HepG2 (cell line): Measurements from ENCODE around the gene ABCB4. TPM values are rescaled to one million over a fixed set of nuclear protein-coding genes. Genes with fewer than 3 reads are reported as not detected.

Source experiments
- FOXK1 ChIP-seq: sonication (generic); formaldehyde crosslinking; IDR thresholded peaks from 2 replicates; pipeline ENCODE4 v1.4.0; 2020; ENCODE audit warnings: low read depth, missing genetic modification reagents, borderline replicate concordance
- GZF1 ChIP-seq: sonication (generic); formaldehyde crosslinking; IDR thresholded peaks from 2 replicates; pipeline ENCODE4 v1.5.1; 2020; ENCODE audit warnings: mild to moderate bottlenecking, missing genetic modification reagents
- MLXIP ChIP-seq: sonication (generic); formaldehyde crosslinking; IDR thresholded peaks from 2 replicates; pipeline ENCODE4 v1.9.0; 2021; ENCODE audit warnings: missing genetic modification reagents, borderline replicate concordance
- MTA3 ChIP-seq: sonication (generic); formaldehyde crosslinking; IDR thresholded peaks from 2 replicates; pipeline ENCODE4 v1.4.0; 2020; ENCODE audit warnings: missing genetic modification reagents
- MTERF4 ChIP-seq: sonication (generic); formaldehyde crosslinking; IDR thresholded peaks from 2 replicates; pipeline ENCODE4 v1.8.0; 2023; ENCODE audit warnings: mild to moderate bottlenecking, missing genetic modification reagents
- PLSCR1 ChIP-seq: sonication (generic); formaldehyde crosslinking; IDR thresholded peaks from 2 replicates; pipeline ENCODE4 v1.5.0; 2020; ENCODE audit warnings: missing genetic modification reagents, mild to moderate bottlenecking, borderline replicate concordance
- PRPF4 ChIP-seq: fragments of 200-400 bp; formaldehyde crosslinking; IDR thresholded peaks from 2 replicates; pipeline ENCODE4 v1.6.1; 2016; ENCODE audit warnings: low read length, low read depth; ENCODE audit not compliant: poor library complexity, severe bottlenecking
- SRSF9 ChIP-seq: fragments of 200-400 bp; formaldehyde crosslinking; IDR thresholded peaks from 2 replicates; pipeline ENCODE4 v1.6.1; 2018; ENCODE audit warnings: borderline replicate concordance, mild to moderate bottlenecking, low read depth, low read length; ENCODE audit not compliant: insufficient read depth, poor library complexity, severe bottlenecking
- TBL1XR1 ChIP-seq: fragments of 150-350 bp; IDR thresholded peaks from 2 replicates; pipeline ENCODE4 v1.6.1; 2014; ENCODE audit warnings: borderline replicate concordance, low read length; ENCODE audit not compliant: partially characterized antibody
- ZBED4 ChIP-seq: sonication (generic); formaldehyde crosslinking; IDR thresholded peaks from 2 replicates; pipeline ENCODE4 v1.4.0; 2020; ENCODE audit warnings: missing genetic modification reagents, borderline replicate concordance
- ZNF275 ChIP-seq: sonication (generic); formaldehyde crosslinking; IDR thresholded peaks from 2 replicates; pipeline ENCODE4 v1.8.0; 2022; ENCODE audit warnings: missing genetic modification reagents, mild to moderate bottlenecking, inconsistent platforms, borderline replicate concordance
- ZNF326 ChIP-seq: sonication (generic); formaldehyde crosslinking; IDR thresholded peaks from 2 replicates; pipeline ENCODE4 v1.4.0; 2020; ENCODE audit warnings: missing genetic modification reagents, borderline replicate concordance
- ZNF451 ChIP-seq: sonication (generic); formaldehyde crosslinking; IDR thresholded peaks from 2 replicates; pipeline ENCODE4 v1.5.0; 2020; ENCODE audit warnings: mild to moderate bottlenecking, missing genetic modification reagents
- ZNF496 ChIP-seq: sonication (generic); formaldehyde crosslinking; IDR thresholded peaks from 2 replicates; pipeline ENCODE4 v1.8.1; 2023; ENCODE audit warnings: mild to moderate bottlenecking, moderate library complexity, missing genetic modification reagents; ENCODE audit not compliant: insufficient replicate concordance
- ZNF567 ChIP-seq: sonication (generic); formaldehyde crosslinking; IDR thresholded peaks from 2 replicates; pipeline ENCODE4 v1.8.1; 2023; ENCODE audit warnings: mild to moderate bottlenecking, missing genetic modification reagents, borderline replicate concordance
- ZNF740 ChIP-seq: sonication (generic); formaldehyde crosslinking; IDR thresholded peaks from 2 replicates; pipeline ENCODE4 v1.4.0; 2020; ENCODE audit warnings: missing genetic modification reagents
- ZNF878 ChIP-seq: sonication (generic); formaldehyde crosslinking; IDR thresholded peaks from 2 replicates; pipeline ENCODE4 v1.8.1; 2023; ENCODE audit warnings: mild to moderate bottlenecking, missing genetic modification reagents, moderate library complexity
- ZNF883 ChIP-seq: sonication (generic); formaldehyde crosslinking; IDR thresholded peaks from 2 replicates; pipeline ENCODE4 v1.5.1; 2020; ENCODE audit warnings: mild to moderate bottlenecking, missing genetic modification reagents; ENCODE audit errors: not compliant biosample characterization
- ZSCAN9 ChIP-seq: IDR thresholded peaks from 2 replicates; pipeline ENCODE4 v1.6.1; 2016; ENCODE audit warnings: borderline replicate concordance
- polyA plus RNA-seq, 8 experiments: library from polyadenylated mRNA; depleted of rRNA in 3 of 8; stranded (reverse) in 7 of 8; unstranded in 1 of 8; fragments of >200 nt; fragmentation: Illumina TruSeq in 4 of 8; extraction: Trizol in 4 of 8; gene quantifications; 2 replicates each; pipeline versions ENCODE4 v1.2.1 to v1.2.3, GENCODE V29; 2011 to 2016; ENCODE audit warnings: low read depth in 4 of 8, missing spikeins in 1 of 8, mixed read lengths in 1 of 8; ENCODE audit not compliant: insufficient read depth in 1 of 8
- total RNA-seq, 5 experiments: library from RNA; depleted of rRNA; stranded (reverse); fragments of >200 nt; fragmentation: Illumina TruSeq; extraction: Trizol; gene quantifications; 2 replicates each; pipeline ENCODE4 v1.2.3, GENCODE V29; 2016; ENCODE audit warnings: low read depth in 1 of 5

Gene ABCB4
- total and polyA plus RNA-seq, 2 of the 13 experiments (the other 11 are each of a cell fraction or from before 2014, with no cell fraction given) = 18.0 to 32.4 TPM

GRCh38 chr7:87463982-87464381 lies 11.5 kb downstream of the ABCB4 start (continued):
- no peak for TF ChIP-seq MLXIP (CRISPR knock-in tag)
- TF ChIP-seq SRSF9 = no peak
- no peak for TF ChIP-seq MTERF4
- no peak for TF ChIP-seq GZF1 (CRISPR knock-in tag)
- TF ChIP-seq ZNF740 (CRISPR knock-in tag) = no peak
- peak; percentile 75; the same call in 1 of the 2 replicates for TF ChIP-seq ZBED4
- TF ChIP-seq PLSCR1 (CRISPR knock-in tag) = no peak
- TF ChIP-seq ZNF451 (CRISPR knock-in tag) = no peak
- TF ChIP-seq PRPF4 = no peak
- no peak for TF ChIP-seq ZNF275 (CRISPR knock-in tag)
- TF ChIP-seq FOXK1 (CRISPR knock-in tag) = no peak; the same call in 1 of the 2 replicates
- TF ChIP-seq ZNF878 (CRISPR knock-in tag) = peak; percentile 77; the same call in 1 of the 2 replicates
- peak; percentile 52; the same call in 1 of the 2 replicates for TF ChIP-seq ZSCAN9
- TF ChIP-seq ZNF567 (CRISPR knock-in tag) = no peak
- no peak for TF ChIP-seq TBL1XR1
- TF ChIP-seq MTA3 (CRISPR knock-in tag) = no peak
- TF ChIP-seq ZNF326 = no peak
- TF ChIP-seq ZNF883 (CRISPR knock-in tag) = no peak
- no peak for TF ChIP-seq ZNF496 (CRISPR knock-in tag)
